GM18858 (cell line): ENCODE data around the gene MRPL42.
"Not testable (repeated sequence)": the region's sequence is repeated elsewhere in the genome, so short reads cannot be mapped to it uniquely, and the experiment has no call there.

Experiments used
- ATAC-seq: cut with Tn5 transposase; IDR thresholded peaks from one replicate; pipeline ENCODE4 v1.9.1; 2021; ENCODE audit not compliant: unreplicated experiment

MRPL42 gene

GRCh38 chr12:93540466-93540865 lies 73.2 kb downstream of the MRPL42 start:
- no peak for ATAC-seq

- ATAC-seq: no peak
Observed at GRCh38 chr12:93541578-93542225, 74.4 kb downstream of the MRPL42 start.

- no peak for ATAC-seq
Observed at GRCh38 chr12:93547778-93548177, 80.5 kb downstream of the MRPL42 start.

GRCh38 chr12:93549174-93549573 lies 81.9 kb downstream of the MRPL42 start:
- no peak for ATAC-seq

- no peak for ATAC-seq
Observed at GRCh38 chr12:93550748-93551611, 83.7 kb downstream of the MRPL42 start.

- no peak for ATAC-seq
Observed at GRCh38 chr12:93552427-93552826, 85.1 kb downstream of the MRPL42 start.

- not testable (repeated sequence) for ATAC-seq
Observed at GRCh38 chr12:93557879-93558278, 90.6 kb downstream of the MRPL42 start.

GRCh38 chr12:93558685-93559084 lies 91.4 kb downstream of the MRPL42 start:
- not testable (repeated sequence) for ATAC-seq

GRCh38 chr12:93563807-93564538 lies 96.7 kb downstream of the MRPL42 start:
- ATAC-seq: no peak

- ATAC-seq: no peak
Observed at GRCh38 chr12:93565760-93566159, 98.4 kb downstream of the MRPL42 start.
